T-helper 22 cell (primary cell): Measurements from ENCODE around the gene CDK7.

Experiments
- DNase-seq: peaks from one replicate; pipeline ENCODE4 v3.0.0-alpha.2; 2020; ENCODE audit warnings: low read depth

CDK7 gene

DNA sequence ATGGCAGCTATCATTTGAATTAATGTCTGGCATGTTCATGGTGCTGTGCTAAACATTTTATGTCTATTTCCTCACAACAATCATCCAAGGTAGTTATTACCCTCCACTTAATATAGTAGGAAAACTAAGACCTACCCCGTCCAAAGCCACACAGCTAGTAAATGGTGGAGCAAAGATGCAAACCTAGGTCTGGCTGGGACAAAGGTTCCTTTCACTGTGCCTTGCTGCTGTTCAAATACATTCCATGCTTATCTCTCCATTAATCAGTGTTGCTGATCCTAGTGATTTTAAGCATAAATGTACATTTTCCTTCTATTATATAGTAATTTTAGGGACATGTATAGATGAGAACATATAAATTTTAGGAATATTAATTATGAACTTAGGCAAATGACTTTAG is 59.2 kb downstream of the CDK7 start:
- DNase-seq: no peak

DNA sequence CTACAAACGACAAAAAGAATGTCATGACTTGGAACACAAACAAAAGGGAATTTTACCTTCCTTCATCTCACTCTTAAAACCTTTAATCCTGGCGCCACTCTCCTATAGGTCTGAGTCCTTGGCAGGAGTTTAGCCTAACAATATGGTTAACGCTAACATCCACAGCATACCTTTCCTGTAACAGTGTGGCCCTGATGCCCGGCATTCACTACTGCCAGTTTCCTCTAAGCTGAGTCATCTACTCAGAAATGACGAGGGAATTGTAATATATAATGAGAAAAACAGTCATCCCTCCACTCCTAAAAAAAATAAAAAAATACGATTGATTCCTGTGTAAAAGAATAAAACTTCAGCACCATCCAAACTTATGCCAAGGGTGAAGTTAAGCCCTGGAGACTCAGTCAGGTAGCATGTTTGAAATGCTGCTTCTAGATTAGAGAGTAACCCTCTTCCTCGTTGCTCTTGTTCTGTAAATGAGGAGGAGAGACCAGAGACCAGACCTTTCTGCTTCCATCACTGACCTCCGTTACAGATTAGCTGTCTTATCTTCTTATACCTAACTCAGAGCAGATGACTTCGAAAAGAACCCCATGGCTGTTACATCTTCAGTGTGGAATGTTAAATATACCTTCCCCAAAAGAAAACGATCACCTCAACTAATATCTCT is 60.5 kb downstream of the CDK7 start:
- DNase-seq: no peak

DNA sequence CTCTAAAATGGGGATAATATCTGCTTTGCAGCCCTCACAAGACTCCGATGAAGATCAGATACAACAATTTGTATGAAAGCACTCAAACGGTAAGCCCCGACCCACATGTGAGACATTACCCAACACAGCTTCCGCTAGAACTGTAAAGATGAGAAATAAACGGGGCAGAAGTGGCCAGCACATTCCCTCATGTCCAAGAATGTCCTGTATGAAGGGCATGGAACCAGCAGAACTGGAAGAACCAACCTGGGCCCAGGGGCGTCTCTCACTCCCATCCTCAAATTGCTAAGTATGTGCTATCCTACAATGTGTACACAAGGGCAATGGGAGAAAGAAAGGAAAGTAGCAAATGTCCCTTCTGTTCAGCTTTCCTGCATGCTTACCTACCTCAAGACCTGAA is 64.9 kb downstream of the CDK7 start:
- no peak for DNase-seq

DNA sequence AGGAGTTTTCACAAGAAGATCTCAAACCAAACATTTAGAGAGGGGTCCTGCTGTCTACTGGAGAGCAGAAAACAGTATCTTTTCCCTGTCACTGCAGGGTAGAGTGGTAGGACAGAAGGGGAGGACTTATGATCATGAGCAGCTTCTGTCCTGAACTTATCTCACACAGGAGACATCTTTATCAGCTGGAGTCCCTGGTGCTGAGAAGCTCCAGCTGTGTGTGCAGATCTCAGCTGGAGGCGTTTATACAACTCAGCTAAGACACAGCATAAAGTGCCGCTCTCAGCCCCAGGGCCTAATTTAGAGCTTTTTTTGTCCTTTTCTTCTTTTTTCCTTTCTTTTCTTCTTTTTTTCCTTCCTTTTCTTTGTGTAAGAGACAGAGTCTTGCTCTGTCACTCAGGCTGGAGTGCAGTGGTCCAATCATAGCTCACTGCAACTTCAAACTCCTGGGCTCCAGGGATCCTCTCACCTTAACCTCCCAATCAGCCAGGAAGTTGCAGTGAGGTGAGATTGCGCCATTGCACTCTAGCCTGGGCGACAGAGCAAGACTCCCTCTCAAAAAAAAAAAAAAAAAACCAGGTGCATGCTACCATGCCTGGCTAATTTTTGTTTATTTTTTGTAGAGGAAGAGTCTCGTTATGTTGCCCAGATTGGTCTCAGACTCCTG is 66.0 kb downstream of the CDK7 start:
- DNase-seq: no peak

DNA sequence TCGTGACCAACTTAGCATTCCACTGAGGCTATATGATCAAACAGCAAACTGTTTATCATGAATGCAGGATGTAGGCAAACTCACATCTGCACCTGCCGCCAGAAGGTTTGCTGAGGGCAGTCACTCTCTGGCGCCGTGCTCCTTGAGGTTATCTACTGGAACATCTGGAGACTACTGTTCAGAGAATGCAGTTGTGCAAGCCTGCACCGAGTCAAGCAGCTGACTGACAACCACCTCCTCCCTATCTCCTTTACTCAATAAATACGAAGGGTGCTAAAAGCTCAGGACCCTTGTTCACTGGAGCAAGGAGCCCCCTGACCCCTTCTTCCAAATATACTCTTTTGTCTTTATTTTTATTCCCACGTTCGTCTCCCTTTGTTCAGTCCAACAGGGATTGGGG is 70.8 kb downstream of the CDK7 start:
- no peak for DNase-seq

- DNase-seq: no peak
Measured at GRCh38 chr5:69308046-69308553, 73.4 kb downstream of the CDK7 start.

DNA sequence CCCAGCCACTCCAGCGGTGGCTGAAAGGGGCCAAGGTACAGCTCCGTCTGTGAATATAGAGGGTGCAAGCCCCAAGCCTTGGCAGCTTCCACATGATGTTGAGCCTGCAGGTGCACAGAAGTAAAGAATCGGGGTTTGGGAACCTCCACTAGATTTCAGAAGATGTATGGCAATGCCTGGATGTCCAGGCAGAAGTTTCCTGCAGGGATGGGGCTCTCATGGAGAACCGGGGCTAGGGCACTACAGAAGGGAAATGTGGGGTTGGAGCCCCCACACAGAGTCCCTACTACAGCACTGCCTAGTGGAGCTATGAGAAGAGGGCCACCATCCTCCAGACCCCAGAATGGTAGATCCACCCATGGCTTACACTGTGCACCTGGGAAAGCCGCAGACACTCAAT is 74.7 kb downstream of the CDK7 start:
- DNase-seq: no peak

DNA sequence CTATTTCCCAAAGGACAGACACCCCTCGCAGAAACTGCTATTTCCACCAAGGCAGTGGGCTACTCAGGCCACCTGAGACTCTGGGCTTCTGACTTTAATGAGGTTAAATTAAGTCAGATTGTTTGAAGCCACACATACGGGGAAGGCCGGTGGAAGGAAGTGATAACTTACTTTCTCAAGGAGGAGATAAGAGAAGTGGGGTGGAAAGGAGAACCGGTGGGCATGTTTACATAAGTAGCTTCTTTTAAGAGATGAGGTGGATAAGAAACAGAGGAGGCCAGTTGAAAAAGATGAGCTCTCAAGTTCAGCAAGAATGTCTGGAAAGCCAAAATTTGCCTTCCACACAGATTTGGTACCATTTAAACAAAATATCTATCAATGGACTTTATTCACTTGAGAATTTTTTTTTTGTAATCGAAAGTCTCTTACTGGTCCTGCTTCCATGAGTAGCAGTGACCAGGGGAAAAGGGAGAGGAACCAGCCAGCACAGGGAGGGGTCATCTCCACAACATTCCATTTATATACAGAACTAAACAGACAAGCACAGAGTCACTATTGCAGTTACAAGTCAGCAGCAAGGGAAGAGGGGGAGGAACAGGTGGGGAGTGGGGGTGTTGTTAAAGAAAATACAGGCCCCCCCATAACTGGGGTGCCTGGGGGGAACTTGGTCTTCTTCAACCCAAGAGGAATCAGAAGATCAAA is 77.9 kb downstream of the CDK7 start:
- no peak for DNase-seq

GRCh38 chr5:69313428-69313827 is 78.7 kb downstream of the CDK7 start:
- no peak for DNase-seq

DNA sequence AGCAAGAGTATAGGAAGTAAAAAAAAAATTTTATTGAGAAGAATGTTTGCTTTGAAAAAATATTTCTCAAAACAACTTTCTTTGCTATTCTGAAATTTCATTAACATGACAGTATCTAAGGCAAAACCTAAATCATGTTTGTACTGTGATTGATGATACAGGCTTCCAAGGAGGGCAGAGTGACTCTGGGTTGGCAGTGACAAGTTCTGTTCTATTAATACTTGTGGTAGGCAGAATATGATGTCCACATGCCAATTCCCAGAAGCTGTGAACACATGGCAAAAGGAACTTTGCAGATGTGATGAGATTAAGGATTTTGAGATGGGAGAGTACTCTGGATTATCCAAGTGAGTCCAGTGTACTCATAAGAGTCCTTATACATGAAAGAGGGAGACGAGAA is 81.3 kb downstream of the CDK7 start:
- DNase-seq: no peak

DNA sequence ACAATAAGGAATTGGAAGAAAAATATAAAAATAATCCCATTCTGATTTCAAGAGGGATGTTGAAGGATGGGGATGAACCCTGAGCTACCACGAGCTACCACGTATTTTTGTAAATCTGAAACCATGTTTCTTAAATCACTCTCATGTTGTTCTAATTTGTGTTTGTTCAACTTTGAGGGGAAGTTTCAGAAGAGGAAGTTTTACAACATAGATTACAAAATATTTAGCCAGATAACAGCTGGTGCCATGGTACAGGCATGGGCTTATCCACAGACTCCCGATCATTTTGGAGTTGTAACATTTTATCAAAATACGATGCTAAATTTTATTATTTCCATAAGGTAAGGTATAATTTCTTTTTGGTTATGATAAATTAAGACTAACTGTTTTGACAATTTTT is 82.7 kb downstream of the CDK7 start:
- no peak for DNase-seq

DNA sequence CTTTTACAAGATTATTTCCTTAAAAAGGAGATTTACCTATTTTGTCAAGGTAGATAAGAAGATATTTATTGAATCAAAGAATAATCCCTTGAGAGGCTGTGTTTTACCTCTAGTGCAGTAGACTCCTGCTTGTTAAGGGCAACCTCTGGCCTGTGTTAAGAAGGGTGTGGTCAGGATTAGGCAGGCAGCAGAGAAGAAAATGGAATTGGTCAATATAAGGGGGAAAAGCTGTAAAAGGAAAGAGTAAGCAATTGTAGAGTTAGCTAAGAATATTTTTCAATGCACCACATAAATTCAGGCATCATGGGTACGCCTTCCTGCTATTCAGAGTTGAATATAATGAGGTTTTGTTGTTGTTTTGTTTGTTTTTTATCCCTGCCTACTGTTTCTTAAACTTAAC is 91.7 kb downstream of the CDK7 start:
- no peak for DNase-seq
